ENCODE data around the gene AMH. TPM values are rescaled to one million over a fixed set of nuclear protein-coding genes. Genes with fewer than 3 reads are reported as not detected.

Gene AMH
- total and polyA plus RNA-seq, 10 donors, result 0.20 to 5.7 (median 1.0) TPM

DNA sequence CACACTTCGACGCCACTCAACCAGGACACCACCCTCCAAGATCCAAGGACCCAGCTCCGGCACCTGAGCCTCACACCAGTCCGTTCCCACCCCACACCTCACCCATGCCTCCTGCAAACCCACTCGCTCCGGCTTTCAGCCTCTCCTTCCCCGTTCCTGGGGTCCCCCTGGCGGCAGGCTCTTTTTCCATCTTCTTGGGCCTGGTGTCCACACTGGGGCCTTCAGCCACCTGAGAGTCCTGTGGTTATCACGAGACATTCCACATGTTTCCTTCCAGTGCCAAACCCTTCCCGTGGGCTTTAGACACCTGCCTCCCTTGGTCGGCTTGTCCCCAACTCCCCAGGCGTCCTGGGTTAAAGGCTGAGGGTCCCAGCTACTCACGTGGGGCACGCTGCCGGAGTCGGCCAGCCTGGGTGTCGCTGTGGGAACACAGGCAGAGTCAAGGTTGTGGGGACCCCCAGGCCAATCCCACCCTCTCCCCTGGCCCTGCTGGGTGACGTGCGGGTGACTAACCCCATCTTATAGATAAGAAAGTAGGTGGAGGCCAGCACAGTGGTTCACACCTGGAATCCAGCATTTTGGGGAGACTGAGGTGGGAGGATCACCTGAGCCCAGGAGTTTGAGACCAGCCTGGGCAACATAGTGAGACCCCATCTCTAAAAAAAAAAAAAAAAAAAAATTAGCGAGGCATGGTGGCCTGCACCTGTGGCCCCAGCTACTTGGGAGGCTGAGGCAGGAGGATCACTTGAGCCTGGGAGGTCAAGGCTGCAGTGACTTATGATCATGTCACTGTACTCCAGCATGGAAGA lies 5.1 kb downstream of the AMH start:
- no peak for DNase-seq
- intact Hi-C loops (cut with DNase I; ENCODE audit: low total_unique reads), result no loop called here
- Histone ChIP-seq H3K36me3 (peaks cover 0 to 4% (median 0%) of the 10 kb centered on the region in 6 donors), H3K9me3 (no peaks in the 10 kb centered on the region), H3K4me3 (peak overlapping the region in 2 of 8 donors; percentile 39 to 71), H3K27me3 (replicated peaks in 1 of 7) (peaks cover 11 to 50% (median 47%) of the 10 kb centered on the region in 7 donors), H3K4me1 (peaks cover 23 to 95% (median 67%) of the 10 kb centered on the region in 6 donors), H3K27ac (no peak overlapping the region)
- 74 to 81% (median 77%) methylated on average over 19 to 20 of the region's 20 CpGs for WGBS, 5 donors
- no peak for TF ChIP-seq POLR2A (IDR thresholded peaks at IDR 0.05)
- TF ChIP-seq, protein P1, sequence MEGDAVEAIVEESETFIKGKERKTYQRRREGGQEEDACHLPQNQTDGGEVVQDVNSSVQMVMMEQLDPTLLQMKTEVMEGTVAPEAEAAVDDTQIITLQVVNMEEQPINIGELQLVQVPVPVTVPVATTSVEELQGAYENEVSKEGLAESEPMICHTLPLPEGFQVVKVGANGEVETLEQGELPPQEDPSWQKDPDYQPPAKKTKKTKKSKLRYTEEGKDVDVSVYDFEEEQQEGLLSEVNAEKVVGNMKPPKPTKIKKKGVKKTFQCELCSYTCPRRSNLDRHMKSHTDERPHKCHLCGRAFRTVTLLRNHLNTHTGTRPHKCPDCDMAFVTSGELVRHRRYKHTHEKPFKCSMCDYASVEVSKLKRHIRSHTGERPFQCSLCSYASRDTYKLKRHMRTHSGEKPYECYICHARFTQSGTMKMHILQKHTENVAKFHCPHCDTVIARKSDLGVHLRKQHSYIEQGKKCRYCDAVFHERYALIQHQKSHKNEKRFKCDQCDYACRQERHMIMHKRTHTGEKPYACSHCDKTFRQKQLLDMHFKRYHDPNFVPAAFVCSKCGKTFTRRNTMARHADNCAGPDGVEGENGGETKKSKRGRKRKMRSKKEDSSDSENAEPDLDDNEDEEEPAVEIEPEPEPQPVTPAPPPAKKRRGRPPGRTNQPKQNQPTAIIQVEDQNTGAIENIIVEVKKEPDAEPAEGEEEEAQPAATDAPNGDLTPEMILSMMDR (IDR thresholded peaks at IDR 0.05 in 8 of 11, conservative IDR thresholded peaks at IDR 0.05 in 3 of 11), result no peak
- no peak for TF ChIP-seq POLR2AphosphoS5 (IDR thresholded peaks at IDR 0.05)

DNA sequence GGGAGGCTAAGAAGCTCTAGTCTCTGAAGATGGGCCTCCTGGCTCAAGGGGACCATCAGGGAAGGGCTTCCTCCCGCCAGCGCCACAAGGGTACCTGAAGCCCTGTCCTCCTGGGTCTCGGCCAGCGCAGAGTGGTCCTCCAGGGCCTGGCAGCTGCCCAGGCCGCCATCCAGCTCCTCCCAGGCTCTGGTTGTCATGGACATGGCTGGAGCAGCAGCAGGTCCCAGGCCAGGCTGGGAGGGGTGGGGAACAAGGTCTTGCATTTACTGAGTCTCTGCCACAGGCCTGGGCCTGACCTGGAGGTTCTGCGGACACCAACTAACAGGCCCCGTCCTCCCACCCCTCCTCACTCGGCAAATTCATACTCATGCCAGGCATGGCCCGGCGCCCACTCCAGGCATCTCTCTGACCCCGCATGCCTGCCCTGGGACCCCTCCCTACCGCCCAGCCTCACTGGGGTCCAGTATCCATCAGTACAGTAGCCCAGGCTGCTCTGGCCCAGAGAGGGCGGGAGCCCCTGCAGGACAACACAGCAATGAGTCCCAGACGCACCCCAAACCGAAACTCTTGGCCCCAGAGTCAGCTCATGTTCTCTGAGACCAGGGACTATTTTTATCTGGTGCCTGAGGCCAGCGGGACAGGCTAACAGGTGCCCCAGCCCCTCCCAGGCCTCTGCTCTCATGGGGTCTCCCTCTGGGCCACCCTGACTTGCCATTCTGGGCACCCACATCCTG lies 6.2 kb downstream of the AMH start:
- Histone ChIP-seq H3K36me3 (no peaks in the 10 kb centered on the region), H3K9me3 (no peaks in the 10 kb centered on the region), H3K4me1 (peaks cover 27 to 95% (median 66%) of the 10 kb centered on the region in 6 donors), H3K27ac (peak overlapping the region in 2 of 8 donors; percentile 28 to 61), H3K4me3 (no peak overlapping the region), H3K27me3 (replicated peaks in 1 of 7) (peaks cover 11 to 40% (median 38%) of the 10 kb centered on the region in 7 donors)
- intact Hi-C loops (cut with DNase I; ENCODE audit: low total_unique reads), result no loop called here
- TF ChIP-seq POLR2A (IDR thresholded peaks at IDR 0.05) (no peak), POLR2AphosphoS5 (IDR thresholded peaks at IDR 0.05) (no peak)
- TF ChIP-seq, protein P1 (IDR thresholded peaks at IDR 0.05 in 8 of 11, conservative IDR thresholded peaks at IDR 0.05 in 3 of 11), result no peak
- DNase-seq, result no peak
- WGBS, 5 donors, result 84 to 90% (median 88%) methylated on average over 13 to 16 of the region's 16 CpGs

DNA sequence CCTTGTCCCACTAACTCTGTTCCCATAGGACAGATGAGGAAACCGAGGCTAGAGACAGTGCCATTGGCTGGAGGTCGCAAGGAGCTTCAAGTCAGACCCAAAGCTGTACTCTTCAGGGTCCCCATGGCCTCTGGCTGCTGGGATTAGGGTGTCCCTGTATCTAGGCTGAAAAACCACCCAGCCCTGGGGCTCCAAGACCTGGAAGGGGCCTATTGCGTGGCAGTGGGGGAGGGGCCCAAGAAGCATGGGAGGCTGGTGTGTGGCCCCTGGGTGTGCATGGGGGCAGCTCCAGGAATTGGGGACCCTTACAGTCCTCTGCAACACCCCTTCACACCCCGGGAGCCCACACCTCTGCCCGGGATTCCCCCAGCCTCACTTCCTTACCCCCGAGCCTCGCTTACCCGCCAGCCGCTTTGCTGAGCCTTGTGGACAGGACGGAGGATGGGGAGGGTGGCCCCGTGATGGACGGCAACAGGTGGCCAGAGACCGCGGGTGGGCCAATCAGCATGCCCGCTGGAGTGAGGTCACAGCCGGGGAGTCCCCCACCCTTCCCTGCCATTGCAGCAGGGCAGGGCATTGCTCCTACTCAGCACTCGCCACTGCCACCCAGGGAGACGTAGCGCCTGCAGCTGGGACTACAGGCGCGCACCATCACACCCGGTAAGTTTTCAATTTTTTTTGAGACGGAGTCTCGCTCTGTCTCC lies 7.0 kb downstream of the AMH start, which contains the start of gene JSRP1:
TSS of gene JSRP1 (minus strand) at position 436 of the 704 bp plus-strand sequence. CDS start 1,103 bp downstream, outside the sequence.
- peak within 1 kb of the TSS in 5 of 8 donors; percentile 83 to 92 (median 87) for H3K27ac ChIP-seq
- TF ChIP-seq POLR2AphosphoS5 (IDR thresholded peaks at IDR 0.05), result peak; percentile 16 to 48 (median 41)
- TF ChIP-seq, protein P1 (IDR thresholded peaks at IDR 0.05 in 8 of 11, conservative IDR thresholded peaks at IDR 0.05 in 3 of 11), result no peak
- no peaks in the 10 kb centered on the region for H3K9me3 ChIP-seq
- intact Hi-C loops (cut with DNase I; ENCODE audit: low total_unique reads), result no loop called here
- DNase-seq, result no peak
- H3K4me3 ChIP-seq, result peak within 1 kb of the TSS in 1 of 8 donors; percentile 1
- H3K4me1 ChIP-seq, result peaks cover 27 to 95% (median 62%) of the 10 kb centered on the region in 6 donors
- 70 to 80% (median 73%) methylated on average over 18 to 24 of the region's 24 CpGs for WGBS, 5 donors
- H3K27me3 ChIP-seq (replicated peaks in 1 of 7), result peaks cover 7 to 32% (median 29%) of the 10 kb centered on the region in 7 donors
- H3K36me3 ChIP-seq, result no peaks in the 10 kb centered on the region

All from spleen (tissue), 11 donors.